K562 (cell line): ENCODE results near the gene GPC3.

ENCODE experiments used
- CEBPB ChIP-seq: fragments of 450-650 bp; IDR thresholded peaks from 2 replicates; pipeline ENCODE4 v1.6.1; 2016; ENCODE audit warnings: missing genetic modification characterization, missing compliant biosample characterization
- FOXM1 ChIP-seq, 2 experiments: fragments of 450-650 bp in 1 of 2; sonication (generic) in 1 of 2; formaldehyde crosslinking in 1 of 2; IDR thresholded peaks; 2 replicates each; pipeline versions ENCODE4 v1.6.1 to v1.9.0; 2017 to 2022; ENCODE audit warnings: low read depth in 2 of 2, mild to moderate bottlenecking in 2 of 2, missing genetic modification reagents in 1 of 2, moderate library complexity in 1 of 2
- RBM22 ChIP-seq: fragments of 200-400 bp; formaldehyde crosslinking; IDR thresholded peaks from 2 replicates; pipeline ENCODE4 v1.6.1; 2018; ENCODE audit warnings: low read length, low read depth; ENCODE audit not compliant: poor library complexity, severe bottlenecking
- SIN3A ChIP-seq, 2 experiments: fragments of 150-350 bp in 1 of 2; IDR thresholded peaks; 2 replicates each; pipeline ENCODE4 v1.6.1; 2011 to 2016; ENCODE audit warnings: borderline replicate concordance in 2 of 2, low read depth in 2 of 2, low read length in 2 of 2, mild to moderate bottlenecking in 2 of 2, moderate library complexity in 2 of 2; ENCODE audit not compliant: control insufficient read depth in 1 of 2
- ZC3H11A ChIP-seq: IDR thresholded peaks from 2 replicates; pipeline ENCODE4 v1.6.1; 2012; ENCODE audit warnings: low read depth, low read length, improper control_type of control experiment
- TF ChIP-seq, protein P1 (sequence below), 3 experiments: IDR thresholded peaks in 2 of 3; conservative IDR thresholded peaks in 1 of 3; 2 replicates each; pipeline ENCODE4 v1.5.1; 2011 to 2012; ENCODE audit warnings: low read length in 3 of 3, mild to moderate bottlenecking in 3 of 3, control low read depth in 2 of 3, improper control_type of control experiment in 1 of 3, inconsistent platforms in 1 of 3, low read depth in 1 of 3, mixed read lengths in 1 of 3, moderate library complexity in 1 of 3; ENCODE audit not compliant: insufficient read depth in 2 of 3
- TF ChIP-seq, protein P2 (sequence below): fragments of 450-650 bp; formaldehyde crosslinking; IDR thresholded peaks from 2 replicates; pipeline ENCODE4 v1.4.0; 2020; ENCODE audit warnings: mild to moderate bottlenecking, moderate library complexity

DNA sequence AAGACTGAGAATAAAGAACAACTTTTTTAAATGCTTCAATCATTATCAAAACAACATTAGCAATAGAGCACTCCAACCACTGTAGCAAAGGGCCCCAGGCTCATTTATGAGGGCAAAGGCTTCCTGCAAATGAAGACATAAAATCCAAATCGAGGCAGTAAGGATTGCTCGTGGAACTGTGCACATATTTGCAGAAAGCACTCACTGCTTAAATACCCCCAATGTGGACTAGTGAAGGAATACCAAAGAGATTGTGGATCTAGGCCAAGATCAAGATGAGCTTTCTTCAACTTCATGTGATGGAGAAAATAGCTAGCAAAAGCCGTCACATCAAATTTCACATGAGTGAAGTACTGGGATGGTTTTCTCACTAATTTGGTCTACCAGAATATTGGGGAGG, 35.2 kb downstream of the GPC3 start:
- TF ChIP-seq CEBPB (no peak), ZC3H11A (no peak), FOXM1 (IDR thresholded peaks at IDR 0.05; ENCODE audit: low read depth) (no peak), FOXM1 (CRISPR knock-in tag; IDR thresholded peaks at IDR 0.05; ENCODE audit: low read depth) (no peak), SIN3A (IDR thresholded peaks at IDR 0.05; ENCODE audit: borderline replicate concordance in 2 of 2, control insufficient read depth in 1 of 2, low read depth in 2 of 2, low read length in 2 of 2) (no peak), RBM22 (no peak)
- TF ChIP-seq, protein P1, sequence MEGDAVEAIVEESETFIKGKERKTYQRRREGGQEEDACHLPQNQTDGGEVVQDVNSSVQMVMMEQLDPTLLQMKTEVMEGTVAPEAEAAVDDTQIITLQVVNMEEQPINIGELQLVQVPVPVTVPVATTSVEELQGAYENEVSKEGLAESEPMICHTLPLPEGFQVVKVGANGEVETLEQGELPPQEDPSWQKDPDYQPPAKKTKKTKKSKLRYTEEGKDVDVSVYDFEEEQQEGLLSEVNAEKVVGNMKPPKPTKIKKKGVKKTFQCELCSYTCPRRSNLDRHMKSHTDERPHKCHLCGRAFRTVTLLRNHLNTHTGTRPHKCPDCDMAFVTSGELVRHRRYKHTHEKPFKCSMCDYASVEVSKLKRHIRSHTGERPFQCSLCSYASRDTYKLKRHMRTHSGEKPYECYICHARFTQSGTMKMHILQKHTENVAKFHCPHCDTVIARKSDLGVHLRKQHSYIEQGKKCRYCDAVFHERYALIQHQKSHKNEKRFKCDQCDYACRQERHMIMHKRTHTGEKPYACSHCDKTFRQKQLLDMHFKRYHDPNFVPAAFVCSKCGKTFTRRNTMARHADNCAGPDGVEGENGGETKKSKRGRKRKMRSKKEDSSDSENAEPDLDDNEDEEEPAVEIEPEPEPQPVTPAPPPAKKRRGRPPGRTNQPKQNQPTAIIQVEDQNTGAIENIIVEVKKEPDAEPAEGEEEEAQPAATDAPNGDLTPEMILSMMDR (IDR thresholded peaks at IDR 0.05 in 2 of 3, conservative IDR thresholded peaks at IDR 0.05 in 1 of 3; ENCODE audit: insufficient read depth in 2 of 3, low read depth in 1 of 3, low read length in 3 of 3): no peak
- TF ChIP-seq, protein P2, sequence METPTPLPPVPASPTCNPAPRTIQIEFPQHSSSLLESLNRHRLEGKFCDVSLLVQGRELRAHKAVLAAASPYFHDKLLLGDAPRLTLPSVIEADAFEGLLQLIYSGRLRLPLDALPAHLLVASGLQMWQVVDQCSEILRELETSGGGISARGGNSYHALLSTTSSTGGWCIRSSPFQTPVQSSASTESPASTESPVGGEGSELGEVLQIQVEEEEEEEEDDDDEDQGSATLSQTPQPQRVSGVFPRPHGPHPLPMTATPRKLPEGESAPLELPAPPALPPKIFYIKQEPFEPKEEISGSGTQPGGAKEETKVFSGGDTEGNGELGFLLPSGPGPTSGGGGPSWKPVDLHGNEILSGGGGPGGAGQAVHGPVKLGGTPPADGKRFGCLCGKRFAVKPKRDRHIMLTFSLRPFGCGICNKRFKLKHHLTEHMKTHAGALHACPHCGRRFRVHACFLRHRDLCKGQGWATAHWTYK: no peak
